Cardiac muscle cell (in vitro differentiated cells and primary cell): ENCODE data around the gene SLC35D1. TPM values are rescaled to one million over a fixed set of nuclear protein-coding genes. Genes with fewer than 3 reads are reported as not detected.
A peak's percentile ranks its signal among the peaks of the same experiment; 100 is the strongest.
"Not testable (repeated sequence)": the region's sequence is repeated elsewhere in the genome, so short reads cannot be mapped to it uniquely, and the experiment has no call there.

Experiments used
- DNase-seq, 2 donors: peaks; one replicate each; pipeline versions ENCODE4 v3.0.0 to v3.0.0-alpha.2; 2010 to 2017; ENCODE audit warnings: low read depth in 1 of 2, low spot score in 1 of 2
- H3K27ac ChIP-seq: fragments of 200-600 bp; sonication (generic); 2 replicates; pipeline ENCODE4 v1.5.1; 2016
- H3K27me3 ChIP-seq: fragments of 200-600 bp; sonication (generic); 2 replicates; pipeline ENCODE4 v1.6.0; 2016; ENCODE audit warnings: control low read depth
- H3K36me3 ChIP-seq: fragments of 200-600 bp; sonication (generic); 2 replicates; pipeline ENCODE4 v1.5.1; 2016; ENCODE audit warnings: control low read depth
- H3K4me1 ChIP-seq: fragments of 200-600 bp; sonication (generic); 2 replicates; pipeline ENCODE4 v1.8.1; 2017; ENCODE audit warnings: low read depth, mild to moderate bottlenecking, mixed run types
- H3K4me3 ChIP-seq: fragments of 200-600 bp; sonication (generic); 2 replicates; pipeline ENCODE4 v1.5.1; 2016; ENCODE audit warnings: mild to moderate bottlenecking
- H3K9me3 ChIP-seq: fragments of 200-600 bp; sonication (generic); 2 replicates; pipeline ENCODE4 v1.5.1; 2017; ENCODE audit warnings: low read depth, mild to moderate bottlenecking, control low read depth
- CTCF ChIP-seq: IDR thresholded peaks from 2 replicates; pipeline ENCODE4 v1.5.1; 2012; ENCODE audit warnings: low read depth, mild to moderate bottlenecking, low read length
- polyA plus RNA-seq: library from polyadenylated mRNA; unstranded; fragments of >200 nt; fragmentation: Nextera tagmentation; extraction: Ambion mirVana; gene quantifications from 2 replicates; pipeline ENCODE4 v1.2.1, GENCODE V29; 2016
- total RNA-seq: library from RNA; depleted of rRNA; stranded (reverse); fragments of >200 nt; gene quantifications from 2 replicates; pipeline ENCODE4 v1.2.3, GENCODE V29; 2016

Gene SLC35D1
- total and polyA plus RNA-seq, 2 experiments from 2014 or later: 11.3 to 13.3 TPM

- Histone ChIP-seq H3K27me3 (no peaks in the 10 kb centered on the region), H3K27ac (no peak overlapping the region), H3K4me3 (no peak overlapping the region), H3K36me3 (peaks cover 53% of the 10 kb centered on the region), H3K4me1 (no peaks in the 10 kb centered on the region), H3K9me3 (no peaks in the 10 kb centered on the region)
- no peak for DNase-seq
- no peak for TF ChIP-seq CTCF
Observed at GRCh38 chr1:66978201-66978600, 75.7 kb downstream of the SLC35D1 start.

- H3K4me3 ChIP-seq: no peak overlapping the region
- DNase-seq: no peak
- H3K27me3 ChIP-seq: no peaks in the 10 kb centered on the region
- no peaks in the 10 kb centered on the region for H3K4me1 ChIP-seq
- H3K27ac ChIP-seq: no peak overlapping the region
- TF ChIP-seq CTCF: no peak
- peaks cover 51% of the 10 kb centered on the region for H3K36me3 ChIP-seq
- no peaks in the 10 kb centered on the region for H3K9me3 ChIP-seq
Observed at GRCh38 chr1:66968574-66968973, 85.4 kb downstream of the SLC35D1 start.

- H3K36me3 ChIP-seq: peaks cover 51% of the 10 kb centered on the region
- not testable (repeated sequence) for H3K27ac ChIP-seq, DNase-seq, H3K9me3 ChIP-seq, H3K27me3 ChIP-seq, H3K4me3 ChIP-seq, H3K4me1 ChIP-seq
Observed at GRCh38 chr1:66966188-66966873, 87.6 kb downstream of the SLC35D1 start.

- H3K9me3 ChIP-seq: no peaks in the 10 kb centered on the region
Observed at GRCh38 chr1:66957938-66958337, 96.0 kb downstream of the SLC35D1 start.

GRCh38 chr1:66954208-66954607 lies 99.7 kb downstream of the SLC35D1 start:
- DNase-seq: no peak
- no peak overlapping the region for H3K27ac ChIP-seq
- H3K27me3 ChIP-seq: no peaks in the 10 kb centered on the region
- H3K9me3 ChIP-seq: no peaks in the 10 kb centered on the region
- H3K4me1 ChIP-seq: no peaks in the 10 kb centered on the region
- no peak for TF ChIP-seq CTCF
- H3K4me3 ChIP-seq: no peak overlapping the region
- peaks cover 24% of the 10 kb centered on the region for H3K36me3 ChIP-seq

More at GRCh38 chr1:66957938-66958337, 96.0 kb downstream of the SLC35D1 start:
- no peaks in the 10 kb centered on the region for H3K4me1 ChIP-seq
- no peak overlapping the region for H3K4me3 ChIP-seq
- TF ChIP-seq CTCF: no peak
- H3K27ac ChIP-seq: no peak overlapping the region
- no peak for DNase-seq
- no peaks in the 10 kb centered on the region for H3K27me3 ChIP-seq
- peaks cover 40% of the 10 kb centered on the region for H3K36me3 ChIP-seq

GRCh38 chr1:66951513-66951912 lies 102.4 kb downstream of the SLC35D1 start:
- H3K27ac ChIP-seq: no peak overlapping the region
- H3K4me3 ChIP-seq: no peak overlapping the region
- no peak for TF ChIP-seq CTCF
- peak in 1 of 2 donors; percentile 51 for DNase-seq
- H3K27me3 ChIP-seq: no peaks in the 10 kb centered on the region
- no peaks in the 10 kb centered on the region for H3K9me3 ChIP-seq
- H3K36me3 ChIP-seq: peaks cover 36% of the 10 kb centered on the region
- H3K4me1 ChIP-seq: no peaks in the 10 kb centered on the region

Other genes with a start within 250 kb of the SLC35D1 start
- gene DNAI4, start 129.3 kb downstream of the SLC35D1 start, total RNA-seq: 5.1 and 6.6 TPM in 2 replicates
- 13.8 and 14.2 TPM in 2 replicates for gene DNAI4, start 129.3 kb downstream of the SLC35D1 start, polyA plus RNA-seq
- gene MIER1, start 129.2 kb downstream of the SLC35D1 start, total RNA-seq: 16.9 and 26.6 TPM in 2 replicates
- 15.8 and 22.6 TPM in 2 replicates for gene MIER1, start 129.2 kb downstream of the SLC35D1 start, polyA plus RNA-seq
- not detected in 2 replicates for gene C1orf141, start 80.8 kb upstream of the SLC35D1 start, total RNA-seq
- gene C1orf141, start 80.8 kb upstream of the SLC35D1 start, polyA plus RNA-seq: not detected in 2 replicates
- not detected in 2 replicates for gene IL23R, start 112.3 kb upstream of the SLC35D1 start, total RNA-seq
- gene IL23R, start 112.3 kb upstream of the SLC35D1 start, polyA plus RNA-seq: not detected in 2 replicates